Pancreas (tissue), 10 donors: Measurements from ENCODE around the gene PLA2G2C. TPM values are rescaled to one million over a fixed set of nuclear protein-coding genes. Genes with fewer than 3 reads are reported as not detected.

ENCODE experiments used
- ATAC-seq, 4 donors: fragments of 200-7000 bp; cut with Tn5 transposase; one replicate each; pipeline versions ENCODE4 v1.8.0 to v1.9.1; 2020; ENCODE audit warnings: mild to moderate bottlenecking in 4 of 4, moderate library complexity in 4 of 4
- DNase-seq, 6 donors: peaks; one replicate each; pipeline ENCODE4 v3.0.0-alpha.2; 2020
- FAIRE-seq: peaks from 2 replicates; lab custom pipeline; 2012; peaks lifted over from hg19 to GRCh38; lab: Jason Lieb, UNC
- H3K27ac ChIP-seq, 4 donors: fragments of 200-600 bp; sonication (generic); 1 replicate in 3 of 4; 2 replicates in 1 of 4; pipeline versions ENCODE4 v1.5.0 to v1.8.0; 2020
- H3K27me3 ChIP-seq, 4 donors: fragments of 200-600 bp; one replicate each; pipeline ENCODE4 v1.8.0; 2021
- H3K36me3 ChIP-seq, 3 donors: fragments of 200-600 bp; sonication (generic) in 1 of 3; one replicate each; pipeline versions ENCODE4 v1.5.0 to v1.8.0; 2020 to 2021
- H3K4me1 ChIP-seq, 3 donors: fragments of 200-600 bp; one replicate each; pipeline ENCODE4 v1.8.0; 2021
- H3K4me3 ChIP-seq, 4 donors: fragments of 200-600 bp; sonication (generic) in 2 of 4; one replicate each; pipeline versions ENCODE4 v1.5.0 to v1.8.0; 2020 to 2021
- H3K9me3 ChIP-seq, 4 donors: fragments of 200-600 bp; one replicate each; pipeline ENCODE4 v1.8.0; 2021
- CTCF ChIP-seq, 4 donors: fragments of 200-600 bp; sonication (generic) in 3 of 4; IDR thresholded peaks; one replicate each; pipeline versions ENCODE4 v1.5.0 to v1.8.0; 2021; ENCODE audit warnings: antibody characterized with exemption in 4 of 4
- WGBS, 2 donors: extraction: QIAGEN DNeasy Blood & Tissue Kit; methylation state at CpG; one replicate each; pipeline ENCODE4 v1.1.7; 2013; 5-methylcytosine and 5-hydroxymethylcytosine counted together
- intact Hi-C, 3 donors: fragments of 100-400 bp; cut with DNase I; formaldehyde crosslinking; loops; one replicate each; pipeline versions ENCODE4 v1.11.1 to v1.14.2; 2022
- polyA plus RNA-seq, 2 donors: library from polyadenylated mRNA; stranded (reverse); fragments of 200-250 nt; gene quantifications; one replicate each; pipeline ENCODE4 v1.2.3, GENCODE V29; 2013
- total RNA-seq, 6 donors: library from RNA; stranded (reverse); fragmentation: NEBNext Ultra II Directional in 4 of 6; extraction: Animal tissue kit (Norgen Biotek cat#: 25700) in 4 of 6; gene quantifications; one replicate each; pipeline versions ENCODE4 v1.2.1 to v1.2.4, GENCODE V29; 2021 to 2023
- donor health status: healthy with polysubstance abuse.
- donor health status: DM: no; HTN: no; CAD: no; lungs with moderate emphysema.
- donor health status: DM: no; HTN: no; CAD: no.
- donor health status: control.
- donor health status: control.
- donor health status: Bipolar disorder and iron deficiency.
- donor health status: DM: yes; HTN: yes; CAD: no.
- donor health status: DM: no; HTN: no; CAD: no.
- donor health status: DM: no; HTN: no; CAD: no.
- donor health status: DM: yes; HTN: yes; CAD: no.

The PLA2G2C gene
- total and polyA plus RNA-seq, 8 donors: not detected

- Histone ChIP-seq H3K4me3 (no peak overlapping the region), H3K36me3 (no peaks in the 10 kb centered on the region), H3K9me3 (no peaks in the 10 kb centered on the region), H3K27me3 (no peaks in the 10 kb centered on the region), H3K27ac (no peak overlapping the region), H3K4me1 (no peaks in the 10 kb centered on the region)
- 74 to 84% methylated on average over 13 of the region's 13 CpGs for WGBS, 2 donors
- no peak for FAIRE-seq
- ATAC-seq: no peak
- TF ChIP-seq CTCF (IDR thresholded peaks at IDR 0.05): no peak
- intact Hi-C loops: loop anchor here in 2 of 3 donors (5.0 to 10.0 kb wide), 3 partner anchors 165 to 218 kb away; partner anchors contain the start of genes PLA2G2E (in 2 of the 2) and PLA2G2A (in 1 of the 2)
- DNase-seq: peak in 1 of 6 donors; percentile 45
Observed at GRCh38 chr1:20139776-20140612, 46.3 kb downstream of the PLA2G2C start.

- Histone ChIP-seq H3K4me1 (no peaks in the 10 kb centered on the region), H3K27ac (no peak within 1 kb of the TSS), H3K27me3 (no peaks in the 10 kb centered on the region), H3K9me3 (no peaks in the 10 kb centered on the region), H3K36me3 (no peaks in the 10 kb centered on the region), H3K4me3 (no peak within 1 kb of the TSS)
- intact Hi-C loops: no loop called here
- no peak for TF ChIP-seq CTCF (IDR thresholded peaks at IDR 0.05)
- peak in 1 of 6 donors; percentile 22 for DNase-seq
- 92 to 96% methylated on average over 9 of the region's 9 CpGs for WGBS, 2 donors
- no peak for ATAC-seq
- no peak for FAIRE-seq
Observed at GRCh38 chr1:20138961-20139550, 47.3 kb downstream of the PLA2G2C start, which contains the start of gene PLA2G2F. Gene PLA2G2F, plus strand, starts transcription at chr1:20139323. Its CDS starts 105 bp downstream, at chr1:20139428.

- no peaks in the 10 kb centered on the region for H3K9me3 ChIP-seq
- H3K27me3 ChIP-seq: no peaks in the 10 kb centered on the region
- no peak for TF ChIP-seq CTCF (IDR thresholded peaks at IDR 0.05)
- no peak overlapping the region for H3K27ac ChIP-seq
- no peak overlapping the region for H3K4me3 ChIP-seq
- no peaks in the 10 kb centered on the region for H3K4me1 ChIP-seq
- WGBS, 2 donors: 89% methylated on average over 6 of the region's 6 CpGs
- no peak for FAIRE-seq
- peak in 1 of 6 donors; percentile 23 for DNase-seq
- ATAC-seq: no peak
- H3K36me3 ChIP-seq: no peaks in the 10 kb centered on the region
- intact Hi-C loops: no loop called here
Observed at GRCh38 chr1:20138346-20138745, 48.0 kb downstream of the PLA2G2C start.

DNA sequence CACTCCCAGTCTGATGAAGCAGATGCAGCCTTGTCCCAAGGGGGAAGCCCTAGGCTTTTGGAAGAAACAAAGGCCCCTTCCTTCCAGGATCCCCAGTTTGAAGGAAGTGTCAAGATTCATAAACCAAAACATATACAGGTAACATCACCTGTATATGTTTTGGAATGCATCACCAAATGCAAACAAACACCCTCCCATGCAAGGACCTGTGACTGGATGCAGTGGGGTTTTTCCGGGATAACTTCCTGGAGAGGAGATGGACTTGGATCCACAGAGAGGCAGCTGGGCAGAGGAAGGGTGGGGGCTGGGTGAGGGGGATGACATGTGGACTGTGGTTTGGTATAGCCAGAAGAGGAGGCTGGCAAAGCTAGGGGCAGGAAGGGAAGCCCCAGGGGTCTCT, 48.7 kb downstream of the PLA2G2C start:
- 88 to 96% methylated on average over 1 of the region's 1 CpG for WGBS, 2 donors
- peak in 1 of 6 donors; percentile 32 for DNase-seq
- intact Hi-C loops: no loop called here
- Histone ChIP-seq H3K27me3 (no peaks in the 10 kb centered on the region), H3K27ac (no peak overlapping the region), H3K4me3 (no peak overlapping the region), H3K9me3 (no peaks in the 10 kb centered on the region), H3K4me1 (no peaks in the 10 kb centered on the region), H3K36me3 (no peaks in the 10 kb centered on the region)
- FAIRE-seq: no peak
- no peak for ATAC-seq
- no peak for TF ChIP-seq CTCF (IDR thresholded peaks at IDR 0.05)
